Measurements from ENCODE around the gene ETV4. TPM values are rescaled to one million over a fixed set of nuclear protein-coding genes. Genes with fewer than 3 reads are reported as not detected.

ETV4 gene
- total and polyA plus RNA-seq, 2 of the 13 experiments (the other 11 are each of a cell fraction or from before 2014, with no cell fraction given) = 128 to 330 TPM

DNA sequence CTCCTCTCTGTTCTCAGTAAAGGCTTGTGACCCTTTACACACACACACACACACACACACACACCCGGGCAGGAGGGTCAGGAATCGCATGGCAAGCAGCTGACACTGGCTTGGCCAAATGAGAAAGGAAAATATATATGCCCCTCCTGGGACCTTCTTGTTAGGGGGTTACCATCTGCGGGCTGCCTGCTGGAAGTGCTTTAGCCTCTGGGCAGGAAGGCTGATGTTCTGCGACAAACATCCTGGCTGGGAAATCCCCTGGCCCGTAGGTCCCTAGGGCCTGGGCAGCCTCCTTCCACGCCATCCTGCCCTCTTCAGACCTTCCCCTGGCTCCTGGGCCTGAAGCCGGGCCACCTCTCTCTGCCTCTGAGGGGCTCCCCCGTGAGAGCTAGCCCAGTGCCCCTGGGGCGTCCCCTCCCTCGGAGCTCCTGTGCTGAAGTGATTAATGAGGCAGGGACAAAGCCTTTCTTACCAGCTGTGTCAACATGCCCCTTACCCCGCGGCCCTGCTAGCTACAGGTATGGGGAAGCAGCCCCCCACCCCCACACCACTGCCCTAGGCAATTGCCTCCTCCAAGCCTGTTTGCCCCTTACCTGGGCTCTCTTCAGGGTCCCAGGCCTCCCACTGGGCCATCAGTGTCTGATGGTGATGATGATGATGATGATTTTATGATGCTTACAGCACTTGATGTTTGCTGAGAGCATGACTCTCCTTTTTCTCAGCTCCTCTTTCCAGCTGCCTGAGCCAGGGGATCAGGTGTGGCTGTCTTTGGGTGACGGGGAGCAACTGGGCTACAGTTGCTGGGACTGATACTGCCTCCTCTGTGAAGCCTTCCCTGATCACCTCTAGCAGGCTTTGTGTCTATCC is 32.8 kb upstream of the ETV4 start (continued):
- TF ChIP-seq MTF2 (CRISPR knock-in tag; IDR thresholded peaks at IDR 0.05; ENCODE audit: borderline replicate concordance) = no peak
- no peak for TF ChIP-seq PHB2 (IDR thresholded peaks at IDR 0.05; ENCODE audit: partially characterized antibody)
- no peak for TF ChIP-seq ZNF431 (CRISPR knock-in tag; IDR thresholded peaks at IDR 0.05; ENCODE audit: borderline replicate concordance, low read depth)
- TF ChIP-seq, protein P1, sequence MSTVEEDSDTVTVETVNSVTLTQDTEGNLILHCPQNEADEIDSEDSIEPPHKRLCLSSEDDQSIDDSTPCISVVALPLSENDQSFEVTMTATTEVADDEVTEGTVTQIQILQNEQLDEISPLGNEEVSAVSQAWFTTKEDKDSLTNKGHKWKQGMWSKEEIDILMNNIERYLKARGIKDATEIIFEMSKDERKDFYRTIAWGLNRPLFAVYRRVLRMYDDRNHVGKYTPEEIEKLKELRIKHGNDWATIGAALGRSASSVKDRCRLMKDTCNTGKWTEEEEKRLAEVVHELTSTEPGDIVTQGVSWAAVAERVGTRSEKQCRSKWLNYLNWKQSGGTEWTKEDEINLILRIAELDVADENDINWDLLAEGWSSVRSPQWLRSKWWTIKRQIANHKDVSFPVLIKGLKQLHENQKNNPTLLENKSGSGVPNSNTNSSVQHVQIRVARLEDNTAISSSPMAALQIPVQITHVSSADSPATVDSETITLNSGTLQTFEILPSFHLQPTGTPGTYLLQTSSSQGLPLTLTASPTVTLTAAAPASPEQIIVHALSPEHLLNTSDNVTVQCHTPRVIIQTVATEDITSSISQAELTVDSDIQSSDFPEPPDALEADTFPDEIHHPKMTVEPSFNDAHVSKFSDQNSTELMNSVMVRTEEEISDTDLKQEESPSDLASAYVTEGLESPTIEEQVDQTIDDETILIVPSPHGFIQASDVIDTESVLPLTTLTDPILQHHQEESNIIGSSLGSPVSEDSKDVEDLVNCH (CRISPR knock-in tag; IDR thresholded peaks at IDR 0.05) = no peak
- TF ChIP-seq AGO1 (IDR thresholded peaks at IDR 0.05; ENCODE audit: low read depth, low read length, poor library complexity, severe bottlenecking) = no peak
- no peak for TF ChIP-seq SRSF4 (IDR thresholded peaks at IDR 0.05; ENCODE audit: low read depth, low read length, poor library complexity, severe bottlenecking)
- TF ChIP-seq, protein P2, sequence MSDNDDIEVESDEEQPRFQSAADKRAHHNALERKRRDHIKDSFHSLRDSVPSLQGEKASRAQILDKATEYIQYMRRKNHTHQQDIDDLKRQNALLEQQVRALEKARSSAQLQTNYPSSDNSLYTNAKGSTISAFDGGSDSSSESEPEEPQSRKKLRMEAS (IDR thresholded peaks at IDR 0.05) = no peak
- TF ChIP-seq NONO (IDR thresholded peaks at IDR 0.05) = no peak
- peak; percentile 59; the same call in 1 of the 2 replicates for TF ChIP-seq NONO (CRISPR knock-in tag; conservative IDR thresholded peaks at IDR 0.05)
- no peak for TF ChIP-seq KLF15 (CRISPR knock-in tag; IDR thresholded peaks at IDR 0.05; ENCODE audit: borderline replicate concordance)
- 0 out of 2 replicates have a peak, but pooled peaks have one; percentile 35 for TF ChIP-seq NCOA2 (CRISPR knock-in tag; IDR thresholded peaks at IDR 0.05)
- TF ChIP-seq ZSCAN29 (CRISPR knock-in tag; conservative IDR thresholded peaks at IDR 0.05) = no peak
- TF ChIP-seq HDAC2 (CRISPR knock-in tag; IDR thresholded peaks at IDR 0.05) = peak; percentile 51; the same call in 1 of the 2 replicates
- TF ChIP-seq, protein P3, sequence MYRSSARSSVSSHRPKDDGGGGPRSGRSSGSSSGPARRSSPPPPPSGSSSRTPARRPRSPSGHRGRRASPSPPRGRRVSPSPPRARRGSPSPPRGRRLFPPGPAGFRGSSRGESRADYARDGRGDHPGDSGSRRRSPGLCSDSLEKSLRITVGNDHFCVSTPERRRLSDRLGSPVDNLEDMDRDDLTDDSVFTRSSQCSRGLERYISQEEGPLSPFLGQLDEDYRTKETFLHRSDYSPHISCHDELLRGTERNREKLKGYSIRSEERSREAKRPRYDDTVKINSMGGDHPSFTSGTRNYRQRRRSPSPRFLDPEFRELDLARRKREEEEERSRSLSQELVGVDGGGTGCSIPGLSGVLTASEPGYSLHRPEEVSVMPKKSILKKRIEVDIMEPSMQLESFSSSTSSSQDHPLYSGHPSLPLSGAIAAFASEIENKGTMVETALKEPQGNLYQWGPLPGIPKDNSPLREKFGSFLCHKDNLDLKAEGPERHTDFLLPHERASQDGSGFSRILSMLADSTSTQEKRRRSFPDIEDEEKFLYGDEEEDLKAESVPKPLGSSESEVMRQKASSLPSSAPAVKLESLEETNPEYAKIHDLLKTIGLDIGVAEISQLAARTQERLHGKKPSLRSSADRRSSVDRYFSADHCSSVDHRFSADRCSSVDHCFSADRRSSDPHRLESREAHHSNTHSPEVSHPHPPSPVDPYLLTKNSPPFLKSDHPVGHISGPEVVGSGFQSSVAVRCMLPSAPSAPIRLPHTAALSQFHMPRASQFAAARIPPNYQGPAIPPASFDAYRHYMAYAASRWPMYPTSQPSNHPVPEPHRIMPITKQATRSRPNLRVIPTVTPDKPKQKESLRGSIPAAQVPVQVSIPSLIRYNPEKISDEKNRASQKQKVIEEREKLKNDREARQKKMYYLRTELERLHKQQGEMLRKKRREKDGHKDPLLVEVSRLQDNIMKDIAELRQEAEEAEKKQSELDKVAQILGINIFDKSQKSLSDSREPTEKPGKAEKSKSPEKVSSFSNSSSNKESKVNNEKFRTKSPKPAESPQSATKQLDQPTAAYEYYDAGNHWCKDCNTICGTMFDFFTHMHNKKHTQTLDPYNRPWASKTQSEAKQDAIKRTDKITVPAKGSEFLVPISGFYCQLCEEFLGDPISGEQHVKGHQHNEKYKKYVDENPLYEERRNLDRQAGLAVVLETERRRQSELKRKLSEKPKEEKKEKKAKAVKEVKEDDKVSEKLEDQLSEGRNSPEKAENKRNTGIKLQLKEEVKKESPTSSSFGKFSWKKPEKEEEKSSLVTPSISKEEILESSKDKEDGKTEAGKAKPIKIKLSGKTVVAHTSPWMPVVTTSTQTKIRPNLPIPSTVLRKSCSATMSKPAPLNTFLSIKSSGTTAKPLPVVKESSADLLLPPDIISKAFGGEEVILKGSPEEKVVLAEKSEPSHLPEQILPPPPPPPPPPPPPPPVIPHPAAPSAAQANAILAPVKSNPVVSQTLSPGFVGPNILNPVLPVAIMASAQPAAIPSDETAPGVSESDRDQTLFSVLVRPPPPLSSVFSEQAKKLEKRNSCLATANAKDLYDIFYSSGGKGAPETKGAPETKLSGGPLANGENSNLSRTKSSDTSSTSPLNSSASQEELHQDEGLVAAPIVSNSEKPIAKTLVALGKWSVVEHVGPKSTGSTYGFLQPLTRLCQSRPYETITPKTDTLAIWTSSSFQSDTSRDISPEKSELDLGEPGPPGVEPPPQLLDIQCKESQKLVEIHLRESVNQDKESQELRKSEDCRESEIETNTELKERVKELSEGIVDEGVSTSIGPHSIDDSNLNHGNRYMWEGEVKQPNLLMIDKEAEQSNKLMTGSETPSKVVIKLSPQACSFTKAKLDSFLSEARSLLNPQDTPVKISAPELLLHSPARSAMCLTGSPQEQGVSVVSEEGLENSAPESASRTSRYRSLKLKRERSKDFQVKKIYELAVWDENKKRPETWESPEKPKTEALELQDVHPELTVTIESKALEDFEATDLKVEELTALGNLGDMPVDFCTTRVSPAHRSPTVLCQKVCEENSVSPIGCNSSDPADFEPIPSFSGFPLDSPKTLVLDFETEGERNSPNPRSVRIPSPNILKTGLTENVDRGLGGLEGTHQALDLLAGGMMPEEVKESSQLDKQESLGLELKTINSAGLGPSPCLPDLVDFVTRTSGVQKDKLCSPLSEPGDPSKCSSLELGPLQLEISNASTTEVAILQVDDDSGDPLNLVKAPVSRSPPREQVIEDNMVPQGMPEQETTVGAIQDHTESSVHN (CRISPR knock-in tag; IDR thresholded peaks at IDR 0.05) = no peak
- TF ChIP-seq ATRX (CRISPR knock-in tag; IDR thresholded peaks at IDR 0.05; ENCODE audit: borderline replicate concordance) = no peak
- no peak for TF ChIP-seq ZFP82 (CRISPR knock-in tag; IDR thresholded peaks at IDR 0.05; ENCODE audit: borderline replicate concordance)
- TF ChIP-seq, protein P4, sequence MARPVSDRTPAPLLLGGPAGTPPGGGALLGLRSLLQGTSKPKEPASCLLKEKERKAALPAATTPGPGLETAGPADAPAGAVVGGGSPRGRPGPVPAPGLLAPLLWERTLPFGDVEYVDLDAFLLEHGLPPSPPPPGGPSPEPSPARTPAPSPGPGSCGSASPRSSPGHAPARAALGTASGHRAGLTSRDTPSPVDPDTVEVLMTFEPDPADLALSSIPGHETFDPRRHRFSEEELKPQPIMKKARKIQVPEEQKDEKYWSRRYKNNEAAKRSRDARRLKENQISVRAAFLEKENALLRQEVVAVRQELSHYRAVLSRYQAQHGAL (CRISPR knock-in tag; IDR thresholded peaks at IDR 0.05; ENCODE audit: not compliant biosample characterization) = no peak
